A204.1 (cell line): ENCODE data around the gene SNRNP40.
"Not testable (repeated sequence)": the region's sequence is repeated elsewhere in the genome, so short reads cannot be mapped to it uniquely, and the experiment has no call there.

Source experiments
- FAIRE-seq: peaks from 2 replicates; lab custom pipeline; 2012; peaks lifted over from hg19 to GRCh38; lab: Jason Lieb, UNC

The SNRNP40 gene

GRCh38 chr1:31282426-31282825 is 14.2 kb downstream of the SNRNP40 start:
- not testable (repeated sequence) for FAIRE-seq

- no peak for FAIRE-seq
Observed at GRCh38 chr1:31273619-31274018, 23.0 kb downstream of the SNRNP40 start.

DNA sequence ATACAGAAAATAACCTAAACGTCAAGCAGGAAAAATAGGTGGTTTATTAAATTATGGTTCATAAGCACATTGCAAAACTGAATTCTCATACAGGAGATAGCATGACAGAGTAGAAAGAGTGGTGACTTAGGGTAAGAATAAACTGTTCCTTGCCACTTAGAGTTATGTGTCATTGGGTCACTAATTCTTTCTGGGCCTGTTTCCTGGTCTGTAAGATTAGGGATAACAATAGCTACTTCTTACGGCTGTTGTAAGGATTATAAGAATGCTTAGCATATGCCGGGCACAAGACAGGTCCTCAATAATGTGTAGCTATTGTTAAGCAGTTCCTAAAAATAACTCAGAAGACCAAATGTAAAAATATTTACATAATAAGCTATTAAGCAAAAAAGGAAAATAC is 24.2 kb downstream of the SNRNP40 start:
- no peak for FAIRE-seq

GRCh38 chr1:31266547-31266946 is 30.0 kb downstream of the SNRNP40 start:
- no peak for FAIRE-seq

DNA sequence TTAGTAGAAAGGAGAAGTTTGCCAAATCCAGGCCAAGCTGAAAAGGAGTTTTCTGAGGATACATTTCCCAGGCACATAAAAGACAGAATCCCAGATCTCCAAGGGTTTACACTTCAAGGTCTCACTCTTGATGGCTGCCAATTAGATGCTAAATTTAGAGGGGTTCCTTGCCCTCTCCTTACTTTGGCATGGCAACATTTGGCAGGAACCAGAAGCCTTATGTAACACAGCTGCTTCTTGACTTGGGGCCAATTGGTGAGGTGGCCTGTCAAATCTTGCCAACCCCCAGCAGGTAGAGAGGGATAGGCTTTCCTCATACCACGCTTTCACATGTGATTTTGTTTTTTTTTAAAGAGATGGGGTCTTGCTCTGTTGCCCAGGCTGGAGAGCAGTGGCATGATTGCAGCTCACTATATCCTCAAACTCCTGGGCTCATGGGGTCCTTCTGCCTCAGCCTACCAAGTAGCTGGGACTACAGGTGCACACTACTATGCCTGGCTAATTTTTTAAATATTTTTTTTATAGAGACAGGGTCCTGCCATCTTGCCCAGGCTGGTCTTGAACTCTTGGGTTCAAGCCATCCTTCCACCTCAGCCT is 31.7 kb downstream of the SNRNP40 start:
- no peak for FAIRE-seq

- no peak for FAIRE-seq
Observed at GRCh38 chr1:31263408-31263807, 33.2 kb downstream of the SNRNP40 start.

GRCh38 chr1:31262393-31262792 is 34.2 kb downstream of the SNRNP40 start:
- not testable (repeated sequence) for FAIRE-seq

DNA sequence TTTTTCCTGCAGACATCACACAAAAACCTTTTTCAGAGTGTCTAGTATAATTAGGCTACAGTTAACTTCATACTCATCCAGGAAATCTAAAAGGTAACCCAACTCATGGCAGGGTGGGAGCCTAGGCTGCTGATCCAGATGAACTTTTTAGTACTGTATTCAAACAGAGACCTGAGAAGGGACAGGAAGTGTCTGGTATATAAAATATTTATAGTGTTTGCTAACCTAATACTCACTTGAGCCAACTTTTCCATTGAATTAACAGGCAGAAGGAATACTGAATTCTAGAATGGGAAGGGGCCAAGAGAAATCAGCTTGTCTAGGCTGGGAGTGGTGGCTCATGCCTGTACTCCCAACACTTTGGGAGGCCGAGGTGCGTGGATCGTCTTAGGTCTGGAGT is 34.7 kb downstream of the SNRNP40 start:
- FAIRE-seq, result no peak

- FAIRE-seq, result no peak
Observed at GRCh38 chr1:31259746-31260145, 36.8 kb downstream of the SNRNP40 start.

GRCh38 chr1:31258581-31258980 is 38.0 kb downstream of the SNRNP40 start:
- FAIRE-seq, result no peak

- no peak for FAIRE-seq
Observed at GRCh38 chr1:31257213-31257612, 39.4 kb downstream of the SNRNP40 start.

DNA sequence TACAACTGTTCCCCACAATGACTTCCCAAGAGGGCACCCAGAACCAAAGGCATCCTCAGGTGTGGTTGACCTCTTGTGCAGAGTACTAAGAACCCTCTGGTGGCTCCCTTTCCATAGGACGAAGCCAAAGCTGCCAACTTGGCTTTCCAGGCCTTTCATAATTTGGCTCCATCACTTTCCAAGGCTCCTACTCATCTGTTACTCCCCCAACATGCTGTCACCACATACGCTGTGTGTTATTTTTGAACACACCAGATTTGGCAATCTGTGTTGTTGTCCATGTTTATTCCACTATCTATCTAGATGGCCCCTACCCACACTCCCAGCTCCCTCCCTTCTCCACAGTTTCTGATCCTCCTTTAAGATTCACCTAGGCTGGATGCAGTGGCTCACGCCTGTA is 46.7 kb downstream of the SNRNP40 start:
- no peak for FAIRE-seq

GRCh38 chr1:31248276-31248675 is 48.3 kb downstream of the SNRNP40 start:
- no peak for FAIRE-seq

DNA sequence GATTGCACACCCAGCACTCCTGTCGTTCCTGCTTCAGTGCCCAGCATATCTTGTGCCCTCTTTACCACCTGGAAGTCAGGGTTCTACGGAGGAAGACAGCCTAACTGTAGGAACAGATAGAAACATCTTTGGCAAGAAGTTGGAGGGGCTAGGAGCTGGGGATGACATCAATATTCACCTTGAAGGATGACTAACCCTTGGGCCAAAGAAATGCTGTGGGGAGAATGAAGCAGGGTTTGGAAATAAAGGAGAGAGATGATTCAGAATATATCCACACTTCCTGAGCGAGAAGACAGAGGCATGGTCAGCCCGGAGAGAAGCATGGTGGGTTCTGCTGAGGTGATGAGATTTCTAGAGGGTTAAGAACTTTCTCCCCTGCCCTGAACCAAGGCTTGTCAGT is 52.3 kb downstream of the SNRNP40 start:
- no peak for FAIRE-seq

- FAIRE-seq, result no peak
Observed at GRCh38 chr1:31243501-31244286, 52.9 kb downstream of the SNRNP40 start.

DNA sequence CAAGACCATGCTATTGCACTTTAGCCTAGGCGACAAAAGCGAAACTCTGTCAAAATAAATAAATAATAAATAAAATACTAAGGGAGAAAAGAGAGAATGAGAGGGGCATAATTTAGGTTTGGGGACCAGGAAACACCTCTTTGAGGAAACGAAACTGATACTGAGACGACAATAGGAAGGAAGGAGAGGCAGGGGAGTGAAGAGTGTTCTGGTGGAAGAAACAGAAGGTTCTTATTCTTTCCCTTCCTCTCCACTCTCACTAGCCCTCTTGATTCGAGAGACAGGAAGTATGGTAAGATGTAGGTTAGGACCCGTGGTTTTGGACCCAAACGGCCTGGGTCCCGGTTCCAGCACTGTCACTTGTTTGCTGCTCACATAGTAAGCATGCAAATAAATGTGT is 55.3 kb downstream of the SNRNP40 start:
- FAIRE-seq, result no peak

- no peak for FAIRE-seq
Observed at GRCh38 chr1:31239653-31240241, 56.8 kb downstream of the SNRNP40 start, which contains the start of gene NKAIN1. Gene NKAIN1 (minus strand): TSS chr1:31239887. CDS start chr1:31239547, 340 bp downstream.

- no peak for FAIRE-seq
Observed at GRCh38 chr1:31238986-31239613, 57.5 kb downstream of the SNRNP40 start.

GRCh38 chr1:31238612-31238985 is 58.0 kb downstream of the SNRNP40 start:
- FAIRE-seq, result no peak

DNA sequence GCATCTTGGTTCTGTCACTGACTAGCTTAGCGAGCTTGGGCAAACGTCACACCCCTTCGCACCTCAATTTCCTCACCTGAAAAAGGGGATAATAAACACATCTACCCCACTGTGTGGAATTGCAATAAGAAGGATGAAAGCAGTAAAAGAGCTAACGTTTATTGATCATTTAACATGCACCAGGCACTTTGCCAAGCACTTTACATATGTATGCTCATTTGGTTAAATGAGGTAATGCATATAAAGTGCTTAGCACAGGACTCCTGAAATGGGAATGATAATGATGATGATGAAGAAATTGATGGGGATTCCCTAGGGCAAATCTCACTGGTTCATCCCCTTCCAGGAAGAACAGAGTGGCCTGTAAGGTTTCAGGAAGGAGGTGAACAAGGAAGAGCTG is 61.7 kb downstream of the SNRNP40 start:
- no peak for FAIRE-seq

DNA sequence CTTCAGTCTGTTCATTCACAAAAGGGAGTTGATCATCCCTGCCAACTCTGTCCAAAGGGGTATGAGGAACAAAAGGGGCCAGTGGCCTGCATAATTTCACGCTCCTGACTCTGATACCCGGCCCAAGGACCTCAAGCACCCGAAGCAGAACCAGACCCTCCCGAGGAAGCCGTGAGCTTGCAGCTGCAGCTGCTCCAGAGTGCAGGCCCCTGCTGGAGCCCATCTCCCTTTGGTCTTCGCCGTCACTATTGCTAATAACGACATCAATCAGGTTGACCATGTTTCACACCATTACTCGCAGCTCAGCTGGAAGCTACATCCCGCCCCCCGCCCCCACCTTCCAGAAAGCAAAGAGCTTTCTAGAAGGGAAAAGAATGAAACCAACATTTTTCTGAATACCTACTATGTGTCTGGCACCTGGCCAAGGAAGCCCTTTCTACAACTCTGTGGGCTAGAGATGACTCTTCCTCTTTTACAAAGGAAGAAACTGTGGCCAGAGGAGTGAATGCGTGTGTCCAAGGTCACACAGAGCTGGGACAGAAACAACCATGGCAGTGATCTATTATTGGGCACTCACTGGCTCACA is 62.4 kb downstream of the SNRNP40 start:
- FAIRE-seq, result no peak

DNA sequence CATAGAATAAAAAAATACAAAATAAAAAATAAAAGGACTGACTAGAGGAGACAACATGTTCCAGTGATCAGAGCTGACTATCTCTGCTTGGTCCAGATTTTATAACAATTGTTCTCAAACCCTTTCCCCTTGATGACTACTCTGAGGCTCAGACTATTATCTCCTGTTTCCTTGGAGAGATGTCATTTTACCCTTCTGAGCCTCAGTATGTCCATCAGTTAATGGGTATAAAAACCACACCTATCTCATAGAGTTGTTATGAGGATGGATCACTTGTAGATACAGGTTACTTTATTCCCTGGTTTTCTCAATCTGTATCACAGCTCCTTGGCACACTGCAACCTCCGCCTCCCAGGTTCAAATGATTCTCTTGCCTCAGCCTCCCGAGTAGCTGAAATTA is 63.9 kb downstream of the SNRNP40 start:
- no peak for FAIRE-seq

DNA sequence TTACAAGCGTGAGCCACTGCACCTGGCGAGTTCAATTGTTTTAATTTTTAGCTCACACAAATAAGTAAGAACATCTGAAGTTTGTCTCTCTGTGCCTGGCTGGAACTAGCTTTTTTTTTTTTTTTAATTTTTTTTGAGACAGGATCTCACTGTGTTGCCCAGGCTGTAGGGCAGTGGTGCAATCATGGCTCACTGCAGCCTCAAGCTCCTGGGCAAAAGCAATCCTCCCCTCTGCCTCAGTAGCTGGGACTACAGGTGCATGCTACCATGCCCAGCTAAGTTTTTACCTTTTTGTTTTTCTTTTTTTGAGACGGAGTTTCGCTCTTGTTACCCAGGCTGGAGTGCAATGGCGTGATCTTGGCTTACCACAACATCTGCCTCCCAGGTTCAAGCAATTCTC is 64.8 kb downstream of the SNRNP40 start:
- FAIRE-seq, result no peak
